ENCODE data around the gene SOX12. TPM values are rescaled to one million over a fixed set of nuclear protein-coding genes. Genes with fewer than 3 reads are reported as not detected.

The SOX12 gene
- total and polyA plus RNA-seq, 2 donors (not counting 1 experiment from before 2014, with no cell fraction given), result 5.3 to 13.6 TPM

DNA sequence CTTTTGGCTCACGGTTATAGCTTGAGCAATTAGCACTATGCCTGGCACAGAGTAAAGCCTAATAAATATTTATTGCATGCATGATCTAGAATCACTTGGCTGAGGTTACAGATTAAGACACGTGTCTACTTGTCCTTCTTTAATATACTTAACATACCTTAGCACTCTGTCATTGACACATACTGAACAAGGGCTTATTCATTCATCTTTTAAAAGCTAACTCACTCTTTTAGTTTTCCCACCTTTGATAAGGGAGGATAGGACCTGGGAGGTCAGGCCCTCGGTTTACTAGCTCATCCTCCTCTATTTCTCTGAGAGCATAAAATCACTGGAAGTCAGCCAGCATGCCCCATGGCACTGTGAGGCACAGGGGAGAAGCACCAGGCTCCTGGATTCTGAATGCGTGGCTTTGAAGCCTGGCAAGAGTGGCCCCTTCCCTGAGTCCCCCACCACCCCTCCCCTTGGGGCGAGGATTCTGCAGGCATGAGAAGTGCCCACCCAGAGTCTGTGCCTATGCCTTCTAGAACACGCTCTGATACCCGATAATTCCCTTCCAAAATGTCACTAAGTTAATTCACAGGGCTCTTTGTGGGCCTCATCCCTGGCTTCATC is 16.8 kb upstream of the SOX12 start:
- H3K79me2 ChIP-seq (ENCODE audit: control insufficient read depth, insufficient read depth, low read length), result no peaks in the 10 kb centered on the region
- Mint-ChIP-seq H3K27me3 (no peaks in the 10 kb centered on the region), H3K4me1 (peaks cover 16% of the 10 kb centered on the region), H3K4me3 (no peak overlapping the region), H3K9me3 (ENCODE audit: insufficient read depth) (no peaks in the 10 kb centered on the region), H3K27ac (no peak overlapping the region)
- peaks cover 10 to 13% of the 10 kb centered on the region in 2 donors for H3K4me1 ChIP-seq (ENCODE audit: control insufficient read depth in 2 of 2, insufficient read depth in 2 of 2, low read length in 2 of 2)
- H2AFZ ChIP-seq (ENCODE audit: insufficient read depth, low read depth, low read length, poor library complexity, severe bottlenecking), result no peak overlapping the region
- H3K4me2 ChIP-seq (replicated peaks; ENCODE audit: low read depth, low read length, poor library complexity, severe bottlenecking), result no peak overlapping the region
- DNase-seq (no peak), ATAC-seq (ENCODE audit: low read depth) (no peak)
- 96% methylated on average over 4 of the region's 7 CpGs for WGBS (ENCODE audit: insufficient coverage)
- peaks cover 0 to 4% (median 0%) of the 10 kb centered on the region in 3 donors for H3K9me3 ChIP-seq (ENCODE audit: control extremely low read depth in 1 of 3, control insufficient read depth in 2 of 3, insufficient read depth in 1 of 3, low read length in 2 of 3)
- TF ChIP-seq CTCF (IDR thresholded peaks at IDR 0.05) (no peak), EZH2 (IDR thresholded peaks at IDR 0.05; ENCODE audit: borderline replicate concordance, insufficient read depth, low read depth, low read length, poor library complexity, severe bottlenecking) (no peak)
- CTCF ChIA-PET, result interaction anchor here (0.9 to 3.0 kb wide), 3 partner anchors 10 to 15 kb away, joined by 3 to 17 read pairs (median 12); no protein-coding TSS in a partner anchor
- intact Hi-C loops (cut with micrococcal nuclease), result no loop called here
- H3K27ac ChIP-seq (ENCODE audit: low read length in 2 of 2), result no peak overlapping the region
- H3K36me3 ChIP-seq (replicated peaks in 1 of 2; ENCODE audit: control extremely low read depth in 1 of 2, control insufficient read depth in 1 of 2, extremely low read depth in 1 of 2, insufficient read depth in 2 of 2, low read length in 1 of 2), result no peaks in the 10 kb centered on the region
- POLR2A ChIA-PET, result interaction anchor here (2.3 kb wide), 1 partner anchor 15 kb away, joined by 7 read pairs; no protein-coding TSS in a partner anchor
- no peaks in the 10 kb centered on the region for H4K20me1 ChIP-seq (ENCODE audit: control insufficient read depth, insufficient read depth, low read length, poor library complexity, severe bottlenecking)
- H3K4me3 ChIP-seq (ENCODE audit: control extremely low read depth in 1 of 5, extremely low read depth in 1 of 5, insufficient read depth in 1 of 5, low read depth in 2 of 5, low read length in 4 of 5), result no peak overlapping the region
- no peaks in the 10 kb centered on the region for H3K27me3 ChIP-seq (replicated peaks in 1 of 4; ENCODE audit: control extremely low read depth in 1 of 4, control insufficient read depth in 3 of 4, insufficient read depth in 4 of 4, low read length in 3 of 4)
- H3K9ac ChIP-seq (ENCODE audit: low read length), result no peak overlapping the region

DNA sequence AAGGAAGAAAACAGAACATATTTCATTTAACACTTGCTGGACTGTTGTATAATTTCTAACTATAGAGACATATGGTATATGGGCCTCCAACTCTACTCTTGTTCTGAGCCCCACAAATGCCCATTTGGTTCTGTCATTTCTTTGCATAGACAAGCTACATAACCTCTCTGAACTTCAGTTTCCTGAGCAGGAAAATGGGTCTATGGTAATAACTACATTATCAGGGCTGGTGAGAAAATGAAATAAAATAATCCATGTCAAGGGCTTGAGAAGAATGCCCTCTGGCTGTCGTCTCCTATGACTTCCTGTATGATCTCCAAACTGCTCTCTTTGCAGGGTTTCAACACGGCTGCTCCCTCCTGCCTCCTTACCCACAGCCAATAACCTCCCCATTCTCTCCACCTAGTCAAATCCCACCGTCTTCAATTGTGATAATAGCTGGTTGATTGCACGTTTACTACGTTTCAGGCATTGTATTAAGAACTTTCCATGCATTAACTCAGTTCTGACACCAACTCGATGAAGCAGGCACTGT is 16.0 kb upstream of the SOX12 start:
- ATAC-seq (ENCODE audit: low read depth) (no peak), DNase-seq (no peak)
- H3K9me3 ChIP-seq (ENCODE audit: control extremely low read depth in 1 of 3, control insufficient read depth in 2 of 3, insufficient read depth in 1 of 3, low read length in 2 of 3), result peaks cover 0 to 4% (median 0%) of the 10 kb centered on the region in 3 donors
- H2AFZ ChIP-seq (ENCODE audit: insufficient read depth, low read depth, low read length, poor library complexity, severe bottlenecking), result peak overlapping the region; percentile 82
- peak overlapping the region; percentile 51 for H3K27ac Mint-ChIP-seq
- peaks cover 10 to 13% of the 10 kb centered on the region in 2 donors for H3K4me1 ChIP-seq (ENCODE audit: control insufficient read depth in 2 of 2, insufficient read depth in 2 of 2, low read length in 2 of 2)
- no peak overlapping the region for H3K9ac ChIP-seq (ENCODE audit: low read length)
- no peaks in the 10 kb centered on the region for H3K79me2 ChIP-seq (ENCODE audit: control insufficient read depth, insufficient read depth, low read length)
- H3K4me2 ChIP-seq (replicated peaks; ENCODE audit: low read depth, low read length, poor library complexity, severe bottlenecking), result peak overlapping the region; percentile 79
- no peaks in the 10 kb centered on the region for H4K20me1 ChIP-seq (ENCODE audit: control insufficient read depth, insufficient read depth, low read length, poor library complexity, severe bottlenecking)
- H3K27ac ChIP-seq (ENCODE audit: low read length in 2 of 2), result peak overlapping the region in 1 of 2 donors; percentile 8
- no peaks in the 10 kb centered on the region for H3K9me3 Mint-ChIP-seq (ENCODE audit: insufficient read depth)
- TF ChIP-seq CTCF (IDR thresholded peaks at IDR 0.05), result no peak
- TF ChIP-seq EZH2 (IDR thresholded peaks at IDR 0.05; ENCODE audit: borderline replicate concordance, insufficient read depth, low read depth, low read length, poor library complexity, severe bottlenecking), result no peak
- intact Hi-C loops (cut with micrococcal nuclease), result no loop called here
- 43% methylated on average over 5 of the region's 6 CpGs for WGBS (ENCODE audit: insufficient coverage)
- no peaks in the 10 kb centered on the region for H3K36me3 ChIP-seq (replicated peaks in 1 of 2; ENCODE audit: control extremely low read depth in 1 of 2, control insufficient read depth in 1 of 2, extremely low read depth in 1 of 2, insufficient read depth in 2 of 2, low read length in 1 of 2)
- peak overlapping the region; percentile 44 for H3K4me3 Mint-ChIP-seq
- POLR2A ChIA-PET, result interaction anchor here (2.3 kb wide), 1 partner anchor 14 kb away, joined by 7 read pairs; no protein-coding TSS in a partner anchor
- CTCF ChIA-PET, result interaction anchor here (0.9 to 3.0 kb wide), 4 partner anchors 10 to 21 kb away, joined by 3 to 17 read pairs (median 8); no protein-coding TSS in a partner anchor
- peaks cover 16% of the 10 kb centered on the region for H3K4me1 Mint-ChIP-seq
- H3K27me3 ChIP-seq (replicated peaks in 1 of 4; ENCODE audit: control extremely low read depth in 1 of 4, control insufficient read depth in 3 of 4, insufficient read depth in 4 of 4, low read length in 3 of 4), result no peaks in the 10 kb centered on the region
- no peak overlapping the region for H3K4me3 ChIP-seq (ENCODE audit: control extremely low read depth in 1 of 5, extremely low read depth in 1 of 5, insufficient read depth in 1 of 5, low read depth in 2 of 5, low read length in 4 of 5)
- no peaks in the 10 kb centered on the region for H3K27me3 Mint-ChIP-seq

All from B cell (primary cell).